HG03460 (cell line): ENCODE measurements around the gene ZNF346.

Experiments
- ATAC-seq: cut with Tn5 transposase; IDR thresholded peaks from one replicate; pipeline ENCODE4 v1.9.1; 2021; ENCODE audit not compliant: unreplicated experiment

The ZNF346 gene

DNA sequence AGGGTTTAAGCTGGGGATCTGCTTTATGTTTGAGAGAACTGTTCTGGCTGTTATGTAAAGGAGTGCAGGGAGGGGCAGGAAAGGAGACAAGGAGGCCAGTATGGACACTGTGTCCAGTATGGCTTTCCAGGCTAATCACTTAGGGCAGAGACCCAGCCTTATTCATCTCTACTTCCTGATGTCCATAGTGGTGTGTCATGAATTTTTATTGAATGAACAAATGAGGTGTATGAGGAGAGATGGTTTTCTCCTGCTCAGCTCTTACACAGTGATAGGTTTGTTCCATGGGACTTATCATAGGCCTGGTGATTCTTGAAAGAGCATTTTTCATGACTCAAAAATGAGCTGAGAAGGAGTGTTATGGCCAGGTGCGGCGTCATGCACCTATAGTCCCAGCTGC, 43.7 kb downstream of the ZNF346 start:
- ATAC-seq, result no peak

DNA sequence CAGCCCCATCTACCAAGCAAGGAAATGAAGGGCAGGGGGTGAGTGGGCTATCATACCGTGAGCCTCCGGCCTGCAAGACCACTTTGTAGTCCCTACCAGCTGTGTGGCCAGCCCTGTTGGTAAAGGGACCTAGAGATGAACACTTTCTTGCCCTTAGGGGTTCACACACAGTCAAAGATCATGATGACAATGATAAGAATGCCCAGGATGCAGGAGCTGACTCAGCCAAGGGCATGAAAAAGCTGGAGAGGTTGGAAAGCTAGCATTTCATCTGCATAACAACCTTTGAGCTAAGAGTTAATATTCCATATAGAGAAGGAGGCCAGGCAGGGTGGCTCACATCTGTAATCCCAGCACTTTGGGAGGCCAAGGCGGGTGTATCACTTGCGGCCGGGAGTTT, 45.0 kb downstream of the ZNF346 start:
- no peak for ATAC-seq

DNA sequence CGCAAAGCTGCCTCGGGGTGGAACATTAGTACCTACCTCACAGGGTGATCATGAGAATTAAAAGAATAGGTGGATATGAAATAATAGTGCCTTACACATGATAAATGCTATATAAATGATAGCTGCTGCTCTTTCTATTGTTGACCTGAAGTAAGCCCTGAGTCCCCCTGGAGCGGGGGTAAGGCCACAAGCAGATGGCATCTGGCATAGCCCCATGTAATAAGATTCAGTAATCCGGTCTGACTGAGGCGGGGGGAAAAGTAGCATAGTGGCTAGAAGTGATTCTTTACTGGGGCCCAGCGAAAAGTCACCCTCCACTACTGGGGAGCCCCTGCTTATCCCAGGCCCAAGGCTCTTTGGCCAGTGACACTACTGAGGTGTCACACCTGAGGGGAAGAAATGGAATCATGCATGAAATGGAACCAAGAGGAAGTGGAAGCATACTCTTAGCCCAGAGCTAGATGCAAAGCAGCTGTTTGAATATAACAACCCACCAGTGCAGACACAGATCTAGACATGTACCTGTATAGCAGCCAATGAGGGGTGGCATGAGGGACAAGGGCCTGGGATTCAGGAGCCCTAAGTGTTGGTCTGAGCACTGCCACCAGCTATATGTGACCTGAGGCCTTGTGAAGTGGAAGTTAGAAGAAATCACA, 48.2 kb downstream of the ZNF346 start:
- no peak for ATAC-seq

DNA sequence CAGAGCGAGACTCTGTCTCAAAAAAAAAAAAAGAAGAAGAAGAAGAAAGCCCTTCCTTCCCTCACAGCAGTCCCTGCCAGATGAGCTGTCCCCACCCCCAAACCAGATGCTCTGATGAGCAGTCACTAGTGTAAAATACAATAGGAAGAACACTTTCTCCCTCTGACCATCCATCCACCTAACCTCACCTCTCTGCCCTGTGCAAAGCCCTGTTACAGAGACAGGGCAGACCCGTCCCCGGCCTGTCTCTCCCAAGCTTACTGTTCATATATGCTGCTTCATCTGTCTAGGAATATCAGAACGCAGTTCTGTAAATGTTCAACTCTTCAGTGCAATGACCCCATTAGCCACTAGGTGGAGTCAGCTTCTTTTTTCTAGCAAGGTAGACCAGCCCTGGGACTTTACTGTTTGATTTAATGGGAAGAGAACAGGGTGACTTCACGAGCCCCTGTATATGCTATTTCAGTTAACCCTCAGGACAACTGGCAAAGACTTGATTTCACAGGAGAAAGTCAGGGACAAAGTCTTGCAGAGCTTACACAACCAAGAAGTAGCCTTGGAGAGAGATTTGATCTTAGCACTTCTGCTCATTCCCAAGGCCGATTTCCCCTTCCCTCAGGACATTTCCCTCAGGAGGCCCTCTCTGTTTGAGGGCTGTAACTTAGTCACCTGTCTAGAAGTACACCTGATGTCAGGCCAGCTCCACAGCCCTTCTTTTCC, 49.3 kb downstream of the ZNF346 start:
- no peak for ATAC-seq

DNA sequence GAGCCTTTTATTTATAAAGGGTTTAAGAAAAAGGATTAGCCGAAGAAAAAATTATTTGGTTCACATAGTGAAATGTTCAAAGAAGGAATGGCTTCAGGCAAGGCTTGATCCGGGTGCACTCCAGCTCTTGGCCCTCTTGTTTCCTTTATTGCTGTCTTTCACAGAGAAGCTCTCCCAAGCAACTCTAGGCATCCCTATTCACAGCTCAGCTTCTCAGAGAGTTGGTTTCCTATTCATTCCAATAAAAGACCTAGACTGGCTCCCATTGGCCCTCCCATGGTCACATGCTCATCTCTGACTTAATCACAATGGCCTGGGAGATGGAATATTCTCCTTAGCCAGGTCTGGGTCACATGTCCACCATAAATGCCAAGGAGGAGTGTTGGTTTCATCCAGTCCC, 54.8 kb downstream of the ZNF346 start:
- ATAC-seq, result no peak

DNA sequence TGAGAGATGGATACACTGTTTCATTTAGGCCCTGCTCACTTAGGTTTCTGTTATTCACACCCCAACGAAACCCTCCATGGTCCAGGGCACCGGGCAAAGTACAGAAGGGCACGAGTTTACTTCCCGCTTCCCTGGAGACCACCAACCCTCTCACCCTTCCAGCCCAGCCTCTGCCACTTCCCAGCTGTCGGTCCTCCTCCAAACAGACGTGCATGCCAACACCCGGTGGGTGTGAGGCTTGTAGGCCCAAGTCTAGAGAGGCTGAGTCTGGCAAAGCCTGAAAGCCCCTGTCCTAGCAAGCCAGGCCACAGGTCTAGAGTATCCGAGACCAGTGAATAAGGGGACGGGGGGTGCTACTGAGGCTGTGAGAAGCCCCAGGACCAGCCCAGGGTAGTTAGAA, 57.1 kb downstream of the ZNF346 start:
- ATAC-seq, result no peak

DNA sequence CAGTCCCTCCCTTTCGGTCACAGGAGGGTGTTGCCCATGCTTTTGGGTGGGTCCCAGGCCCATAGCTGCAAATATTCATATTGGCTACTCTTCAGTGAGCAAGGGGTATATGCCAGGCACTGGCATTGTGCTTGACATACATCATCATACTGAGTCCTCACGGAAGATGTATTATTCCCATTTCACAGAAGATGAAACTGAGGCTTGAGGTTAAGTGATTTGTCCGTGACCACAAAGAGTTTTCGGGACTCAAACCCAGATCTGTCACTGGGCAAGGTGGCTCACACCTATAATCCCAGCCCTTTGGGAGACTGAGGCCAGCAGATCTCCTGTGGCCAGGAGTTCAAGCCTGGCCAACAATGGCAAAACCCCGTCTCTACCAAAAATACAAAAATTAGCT, 57.8 kb downstream of the ZNF346 start:
- no peak for ATAC-seq

DNA sequence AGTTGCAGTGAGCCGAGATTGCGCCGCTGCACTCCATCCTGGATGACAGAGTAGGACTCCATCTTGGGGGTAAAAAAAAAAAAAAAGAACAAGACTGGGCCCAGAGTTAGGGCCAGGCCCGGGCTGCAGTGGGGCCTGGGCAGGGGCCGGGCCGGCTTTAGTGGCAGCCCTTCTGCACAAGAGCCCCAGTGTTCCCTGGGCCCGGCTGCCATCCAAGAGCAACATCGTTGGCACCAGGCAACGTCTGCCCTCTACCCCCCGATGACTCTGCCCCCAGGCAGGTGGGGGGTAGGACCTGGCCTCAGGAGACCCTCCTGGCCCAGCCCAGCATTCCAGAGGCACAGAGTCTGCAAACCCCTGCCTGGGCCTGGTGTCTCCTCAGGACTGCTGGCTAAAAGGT, 59.4 kb downstream of the ZNF346 start:
- no peak for ATAC-seq

DNA sequence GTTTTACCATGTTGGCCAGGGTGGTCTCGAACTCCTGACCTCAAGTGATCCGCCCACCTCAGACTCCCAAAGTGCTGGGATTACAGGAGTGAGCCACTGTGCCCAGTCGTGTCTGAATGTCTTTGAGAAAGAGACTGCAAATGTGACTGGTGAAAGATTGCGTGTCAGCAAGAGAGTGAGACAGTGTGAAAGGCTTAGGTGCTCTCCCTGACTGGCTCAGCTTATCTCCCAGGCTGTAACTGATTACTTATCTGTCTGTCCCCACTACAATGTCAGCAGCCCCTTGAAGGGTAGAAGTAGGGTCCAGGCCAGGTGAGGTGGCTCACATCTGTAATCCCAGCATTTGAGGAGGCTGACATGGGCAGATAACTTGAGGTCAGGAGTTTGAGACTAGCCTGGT, 60.9 kb downstream of the ZNF346 start:
- ATAC-seq, result no peak

DNA sequence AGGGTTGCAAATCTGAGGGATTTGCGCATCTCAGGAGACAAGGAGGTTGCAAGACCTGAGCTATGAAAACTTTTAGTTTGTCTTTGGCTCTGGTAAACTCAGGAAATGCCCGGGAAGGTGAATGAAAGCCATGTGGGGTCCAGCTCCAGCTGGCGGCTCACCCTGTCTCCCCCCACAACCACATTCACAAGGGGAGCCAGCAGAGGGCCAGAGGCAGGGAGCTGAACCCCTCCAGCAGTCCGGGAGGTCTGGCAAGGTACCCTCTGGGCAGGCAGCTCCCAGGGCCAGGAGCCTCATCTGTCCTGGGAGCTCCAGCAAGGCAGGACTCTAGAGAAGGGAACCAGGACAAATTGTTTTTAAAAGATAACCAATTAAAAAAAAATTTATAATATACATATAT, 61.7 kb downstream of the ZNF346 start:
- no peak for ATAC-seq

DNA sequence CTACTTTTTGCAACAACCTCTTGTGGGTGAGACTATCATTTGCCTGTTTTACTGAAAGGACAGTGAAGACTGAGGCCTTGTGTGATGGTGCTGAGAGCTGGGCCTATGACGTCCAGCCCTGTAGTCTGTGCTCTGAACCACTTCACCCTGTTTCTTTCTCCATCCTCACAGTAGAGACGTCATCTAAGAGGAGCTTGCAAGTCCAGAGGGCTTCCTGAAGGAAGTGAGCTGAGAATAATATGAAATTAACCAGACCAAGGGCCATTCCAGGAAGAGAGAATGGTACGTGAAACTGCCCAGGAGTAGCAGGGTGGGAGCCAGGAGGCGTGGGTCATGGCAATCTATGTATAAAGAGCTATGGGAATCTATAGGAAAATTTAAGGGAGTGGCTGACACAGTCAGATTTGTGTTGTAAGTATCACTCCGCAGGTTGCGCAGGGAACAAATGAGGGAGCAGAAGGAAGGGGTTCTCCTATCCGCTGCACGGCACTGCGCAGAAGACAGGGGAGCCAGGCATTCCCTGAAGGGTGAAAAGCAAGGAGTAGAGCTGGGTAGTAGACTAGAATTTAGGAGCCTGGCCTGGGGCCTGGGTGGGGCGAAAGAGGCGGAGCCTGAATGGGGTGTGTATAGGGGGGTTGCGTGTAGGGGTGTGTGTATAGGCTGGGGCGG, 63.6 kb downstream of the ZNF346 start:
- ATAC-seq, result no peak

DNA sequence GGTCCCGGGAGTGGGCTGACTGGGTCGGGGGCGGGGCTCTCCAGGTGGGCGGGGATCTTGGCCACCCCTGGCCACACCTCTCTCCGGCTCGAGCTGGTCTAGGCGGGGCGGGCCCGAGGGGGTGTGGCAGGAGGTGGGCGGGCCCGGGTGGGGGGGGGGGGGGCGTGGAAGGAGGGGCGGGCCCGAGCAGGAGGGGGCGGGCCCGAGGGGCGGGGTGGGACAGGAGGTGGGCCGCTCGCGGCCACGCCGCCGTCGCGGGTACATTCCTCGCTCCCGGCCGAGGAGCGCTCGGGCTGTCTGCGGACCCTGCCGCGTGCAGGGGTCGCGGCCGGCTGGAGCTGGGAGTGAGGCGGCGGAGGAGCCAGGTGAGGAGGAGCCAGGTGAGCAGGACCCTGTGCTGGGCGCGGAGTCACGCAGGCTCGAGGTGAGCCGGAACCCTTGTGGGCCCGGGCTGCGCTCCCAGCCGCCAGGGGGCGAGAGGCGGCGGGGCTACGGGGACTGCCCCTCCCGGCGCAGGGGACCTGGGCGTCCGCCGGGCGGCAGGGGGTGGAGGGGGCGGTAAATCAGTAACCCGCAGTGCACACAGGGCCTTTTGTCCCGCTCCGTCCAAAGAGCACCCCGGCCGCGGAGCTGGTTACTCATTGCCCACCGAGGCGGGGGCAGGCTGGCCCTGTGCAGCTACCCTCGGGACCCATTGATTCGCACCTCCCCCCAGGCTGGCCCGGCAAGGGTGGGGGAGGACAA, 64.3 kb downstream of the ZNF346 start, which contains the start of gene FGFR4:
FGFR4 (plus strand) TSS at position 262 of the 744 bp plus-strand sequence. CDS start 2,688 bp downstream, outside the sequence.
- peak; percentile 72 for ATAC-seq

DNA sequence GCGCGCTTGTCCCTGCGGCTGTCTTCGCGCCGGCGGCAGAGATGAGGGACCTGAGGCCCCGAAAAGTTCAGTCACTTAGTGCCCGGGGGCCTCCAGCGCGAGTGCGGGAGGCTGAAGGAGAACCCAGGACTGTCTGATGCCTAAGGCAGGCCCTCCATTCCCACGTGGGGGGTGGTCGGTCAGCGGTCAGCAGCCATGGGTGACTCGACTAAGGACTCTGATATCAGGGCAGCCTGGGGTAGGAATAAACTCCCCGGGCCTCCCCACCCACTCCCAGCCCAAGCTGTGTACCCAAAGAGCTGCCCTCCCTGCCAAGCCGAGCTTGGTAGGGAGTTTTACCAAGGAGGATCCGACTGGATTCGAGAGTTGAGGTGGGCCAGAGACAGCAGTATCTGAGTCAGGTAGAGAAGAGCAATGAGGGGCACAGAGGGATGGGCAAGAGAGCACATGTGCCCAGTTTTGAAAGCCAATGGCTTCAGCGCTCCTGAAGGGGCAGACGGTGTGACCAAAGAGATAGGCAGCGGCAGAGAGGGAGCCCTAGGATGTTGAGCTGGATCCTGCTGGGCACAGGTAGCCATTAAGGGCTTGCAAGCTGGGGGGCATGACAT, 65.0 kb downstream of the ZNF346 start:
- ATAC-seq, result no peak

DNA sequence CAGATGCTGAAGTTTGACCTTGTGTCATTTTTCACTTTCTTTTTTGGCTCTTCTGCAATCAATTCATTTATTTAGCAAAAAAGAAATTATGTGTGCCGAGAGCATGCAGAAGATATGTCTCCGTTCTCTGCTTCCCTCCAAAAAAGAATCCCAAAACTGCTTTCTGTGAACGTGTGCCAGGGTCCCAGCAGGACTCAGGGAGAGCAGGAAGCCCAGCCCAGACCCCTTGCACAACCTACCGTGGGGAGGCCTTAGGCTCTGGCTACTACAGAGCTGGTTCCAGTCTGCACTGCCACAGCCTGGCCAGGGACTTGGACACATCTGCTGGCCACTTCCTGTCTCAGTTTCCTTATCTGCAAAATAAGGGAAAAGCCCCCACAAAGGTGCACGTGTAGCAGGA, 66.6 kb downstream of the ZNF346 start:
- ATAC-seq, result no peak

DNA sequence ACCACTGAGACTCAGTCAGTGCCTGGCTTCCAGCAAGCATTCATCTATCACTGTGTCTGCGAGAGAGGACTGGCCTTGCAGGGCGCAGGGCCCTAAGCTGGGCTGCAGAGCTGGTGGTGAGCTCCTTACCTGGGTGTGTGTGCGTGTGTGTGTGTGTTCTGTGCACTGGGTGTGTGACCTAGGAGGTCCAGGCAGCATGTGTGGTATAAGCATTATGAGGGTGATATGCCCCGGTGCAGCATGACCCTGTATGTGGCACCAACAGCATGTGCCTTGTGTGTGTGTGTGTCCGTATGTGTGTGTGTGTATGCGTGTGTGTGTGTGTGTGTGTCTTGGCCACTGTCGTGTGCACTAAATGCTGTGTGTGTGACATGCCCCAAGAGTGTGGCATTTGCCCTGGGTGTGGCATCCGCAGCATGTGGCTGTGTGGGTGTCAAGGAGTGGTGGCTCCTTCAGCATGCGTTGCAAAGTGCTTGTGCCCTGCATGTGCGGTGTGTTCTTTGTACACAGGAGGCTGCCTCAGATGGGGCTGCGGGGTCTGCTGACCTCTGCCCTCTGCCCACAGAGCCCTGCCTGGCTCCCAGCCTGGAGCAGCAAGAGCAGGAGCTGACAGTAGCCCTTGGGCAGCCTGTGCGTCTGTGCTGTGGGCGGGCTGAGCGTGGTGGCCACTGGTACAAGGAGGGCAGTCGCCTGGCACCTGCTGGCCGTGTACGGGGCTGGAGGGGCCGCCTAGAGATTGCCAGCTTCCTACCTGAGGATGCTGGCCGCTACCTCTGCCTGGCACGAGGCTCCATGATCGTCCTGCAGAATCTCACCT, 67.5 kb downstream of the ZNF346 start:
- no peak for ATAC-seq

DNA sequence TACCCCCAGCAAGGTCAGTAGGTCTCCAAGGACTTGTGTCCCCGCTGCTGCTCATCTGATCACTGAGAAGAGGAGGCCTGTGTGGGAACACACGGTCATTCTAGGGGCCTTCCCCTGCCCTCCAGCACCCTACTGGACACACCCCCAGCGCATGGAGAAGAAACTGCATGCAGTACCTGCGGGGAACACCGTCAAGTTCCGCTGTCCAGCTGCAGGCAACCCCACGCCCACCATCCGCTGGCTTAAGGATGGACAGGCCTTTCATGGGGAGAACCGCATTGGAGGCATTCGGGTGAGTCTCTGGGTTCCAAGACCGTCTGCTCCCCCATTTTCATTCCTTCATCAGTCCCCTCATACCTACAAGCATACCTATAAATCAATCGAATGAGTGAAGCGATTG, 68.3 kb downstream of the ZNF346 start:
- no peak for ATAC-seq

DNA sequence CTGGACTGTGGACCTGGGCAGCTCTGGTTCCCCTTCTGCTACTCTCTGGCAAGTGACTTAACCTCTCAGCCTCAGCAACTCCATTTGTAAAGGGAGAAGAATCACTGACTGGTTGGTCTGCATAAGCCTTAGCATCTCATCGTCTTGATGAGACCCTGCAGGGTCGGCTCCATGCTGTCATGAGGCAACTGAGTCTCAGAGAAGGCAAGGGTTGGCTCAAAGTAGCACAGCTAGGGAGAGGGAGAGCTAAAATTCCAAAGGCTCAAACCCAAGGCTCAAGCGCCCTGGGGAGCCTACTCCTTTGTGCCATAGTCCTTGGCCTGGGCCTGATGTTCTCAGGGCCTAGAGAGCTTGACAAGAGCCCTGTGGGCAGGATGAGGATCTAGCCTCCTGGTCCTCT, 68.7 kb downstream of the ZNF346 start:
- ATAC-seq, result no peak

DNA sequence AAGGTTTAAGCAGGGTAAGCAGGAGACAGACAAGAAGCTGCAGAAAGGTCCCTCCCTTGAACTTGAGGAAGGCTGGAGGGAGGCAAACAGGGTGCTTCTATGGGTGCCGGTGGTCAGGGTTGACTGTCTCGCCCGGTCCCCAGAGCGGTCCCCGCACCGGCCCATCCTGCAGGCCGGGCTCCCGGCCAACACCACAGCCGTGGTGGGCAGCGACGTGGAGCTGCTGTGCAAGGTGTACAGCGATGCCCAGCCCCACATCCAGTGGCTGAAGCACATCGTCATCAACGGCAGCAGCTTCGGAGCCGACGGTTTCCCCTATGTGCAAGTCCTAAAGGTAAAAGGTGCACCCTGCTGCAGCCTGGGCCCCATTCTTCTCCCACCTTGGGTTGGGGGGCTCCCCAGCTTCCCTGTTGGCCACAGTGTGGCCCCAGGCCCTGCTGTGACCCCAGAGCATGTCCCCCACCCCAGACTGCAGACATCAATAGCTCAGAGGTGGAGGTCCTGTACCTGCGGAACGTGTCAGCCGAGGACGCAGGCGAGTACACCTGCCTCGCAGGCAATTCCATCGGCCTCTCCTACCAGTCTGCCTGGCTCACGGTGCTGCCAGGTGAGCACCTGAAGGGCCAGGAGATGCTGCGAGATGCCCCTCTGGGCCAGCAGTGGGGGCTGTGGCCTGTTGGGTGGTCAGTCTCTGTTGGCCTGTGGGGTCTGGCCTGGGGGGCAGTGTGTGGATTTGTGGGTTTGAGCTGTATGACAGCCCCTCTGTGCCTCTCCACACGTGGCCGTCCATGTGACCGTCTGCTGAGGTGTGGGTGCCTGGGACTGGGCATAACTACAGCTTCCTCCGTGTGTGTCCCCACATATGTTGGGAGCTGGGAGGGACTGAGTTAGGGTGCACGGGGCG, 69.9 kb downstream of the ZNF346 start:
- no peak for ATAC-seq

DNA sequence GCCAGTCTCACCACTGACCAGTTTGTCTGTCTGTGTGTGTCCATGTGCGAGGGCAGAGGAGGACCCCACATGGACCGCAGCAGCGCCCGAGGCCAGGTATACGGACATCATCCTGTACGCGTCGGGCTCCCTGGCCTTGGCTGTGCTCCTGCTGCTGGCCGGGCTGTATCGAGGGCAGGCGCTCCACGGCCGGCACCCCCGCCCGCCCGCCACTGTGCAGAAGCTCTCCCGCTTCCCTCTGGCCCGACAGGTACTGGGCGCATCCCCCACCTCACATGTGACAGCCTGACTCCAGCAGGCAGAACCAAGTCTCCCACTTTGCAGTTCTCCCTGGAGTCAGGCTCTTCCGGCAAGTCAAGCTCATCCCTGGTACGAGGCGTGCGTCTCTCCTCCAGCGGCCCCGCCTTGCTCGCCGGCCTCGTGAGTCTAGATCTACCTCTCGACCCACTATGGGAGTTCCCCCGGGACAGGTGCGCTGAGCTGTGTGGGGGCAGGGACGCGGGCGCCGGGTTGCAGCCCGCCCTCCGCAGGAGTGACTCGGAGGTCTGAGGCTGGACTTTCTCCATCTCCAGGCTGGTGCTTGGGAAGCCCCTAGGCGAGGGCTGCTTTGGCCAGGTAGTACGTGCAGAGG, 70.7 kb downstream of the ZNF346 start:
- ATAC-seq, result no peak
